ENCODE results near the gene ETV6. TPM values are rescaled to one million over a fixed set of nuclear protein-coding genes. Genes with fewer than 3 reads are reported as not detected.

The ETV6 gene
- total RNA-seq, 1 donor from 2014 or later = 25.3 TPM

DNA sequence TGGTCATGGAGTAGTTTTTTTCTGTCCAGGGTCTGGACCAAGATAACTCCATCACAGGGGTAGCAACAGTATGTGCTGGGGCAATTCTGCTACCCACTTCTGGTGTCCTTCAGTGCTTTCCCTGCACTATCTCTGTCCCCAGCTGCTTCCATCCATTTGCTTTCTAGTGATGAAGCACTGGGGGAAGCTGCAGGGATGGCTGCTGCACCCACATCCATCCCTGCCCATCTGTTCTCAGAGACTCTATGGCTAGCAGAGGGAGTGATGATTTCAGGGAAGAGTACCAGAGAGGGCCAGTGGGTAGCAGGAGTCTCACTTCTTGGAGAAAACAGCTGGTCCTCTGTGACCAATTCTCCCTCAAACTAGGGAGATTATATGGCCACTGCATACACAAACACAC is 44.1 kb downstream of the ETV6 start:
- no peak for DNase-seq (ENCODE audit: low spot score)

DNA sequence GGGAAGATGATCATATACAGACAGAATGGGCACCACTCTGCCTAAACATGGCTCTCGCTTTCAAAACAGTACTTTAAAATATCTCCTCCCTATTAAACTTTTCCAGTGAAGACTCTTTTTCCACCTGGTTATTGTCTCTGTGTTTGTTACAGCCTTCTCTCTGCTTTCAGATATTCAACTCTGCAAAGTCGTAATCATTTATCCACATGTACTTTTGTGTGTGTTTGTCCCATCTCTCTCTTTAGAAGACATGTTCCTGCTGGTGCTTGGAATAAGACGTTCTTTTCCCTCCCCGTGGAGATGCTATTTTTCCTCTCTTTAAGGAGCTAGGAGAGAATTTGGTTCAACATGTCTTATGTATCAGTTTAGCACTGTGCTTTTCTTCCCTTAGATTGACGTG is 45.1 kb downstream of the ETV6 start:
- DNase-seq (ENCODE audit: low spot score) = no peak

DNA sequence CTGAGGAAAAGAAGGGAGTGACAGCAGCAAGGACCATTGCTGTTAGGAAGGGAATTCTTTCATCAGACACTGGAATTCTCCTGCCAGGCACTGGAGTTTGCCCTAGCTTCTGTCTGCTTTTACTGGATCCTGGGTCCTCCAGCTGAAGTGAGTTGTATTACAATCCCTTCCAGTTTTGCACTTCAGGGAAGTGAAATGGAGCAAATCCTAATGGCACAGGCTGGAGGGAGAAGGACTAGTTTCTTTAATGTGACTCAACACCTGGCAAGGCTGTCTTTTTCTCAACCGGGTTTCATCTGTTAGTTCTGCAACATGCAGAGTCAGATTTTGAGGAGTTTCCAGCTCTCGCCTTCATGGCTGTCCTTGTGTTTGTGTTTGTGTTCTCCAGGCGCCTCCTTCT is 45.8 kb downstream of the ETV6 start:
- no peak for DNase-seq (ENCODE audit: low spot score)

DNA sequence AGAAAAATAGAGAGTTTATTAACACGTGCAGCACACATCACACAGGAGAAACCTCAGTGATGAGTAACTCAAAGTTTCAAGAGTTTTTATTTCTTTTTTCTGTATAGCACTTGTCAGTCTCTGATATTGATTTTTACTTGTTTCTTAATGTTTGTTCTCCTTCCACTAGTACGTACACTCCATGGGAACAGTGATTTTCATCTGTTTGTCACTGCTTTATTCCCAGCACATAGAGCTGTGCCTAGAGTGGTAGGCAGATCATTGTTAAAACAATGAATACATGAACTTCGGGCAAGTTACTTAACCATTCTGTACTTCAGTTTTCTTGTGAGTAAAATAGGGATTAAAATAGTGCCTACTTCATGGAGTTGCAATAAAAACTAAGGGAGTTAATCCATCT is 46.6 kb downstream of the ETV6 start:
- DNase-seq (ENCODE audit: low spot score) = no peak

DNA sequence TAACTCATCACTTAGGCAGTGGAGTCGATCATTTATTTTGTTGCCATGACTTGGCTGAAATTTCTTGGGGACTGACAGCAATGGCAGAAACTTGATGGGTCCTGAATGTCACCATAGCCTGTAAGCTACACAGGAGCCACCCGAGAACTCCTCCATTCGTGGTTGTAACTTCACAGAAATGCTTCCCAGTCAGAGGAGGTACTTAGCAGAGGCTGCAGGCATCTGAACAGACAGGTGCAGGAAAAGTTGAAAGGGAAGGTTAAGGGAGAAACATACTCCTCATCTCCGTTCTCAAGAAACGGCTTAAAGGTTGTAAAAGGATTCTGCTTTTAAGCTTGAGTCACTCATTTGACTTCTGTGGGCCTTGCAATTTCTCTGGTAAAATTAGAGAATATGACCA is 47.7 kb downstream of the ETV6 start:
- DNase-seq (ENCODE audit: low spot score) = no peak

DNA sequence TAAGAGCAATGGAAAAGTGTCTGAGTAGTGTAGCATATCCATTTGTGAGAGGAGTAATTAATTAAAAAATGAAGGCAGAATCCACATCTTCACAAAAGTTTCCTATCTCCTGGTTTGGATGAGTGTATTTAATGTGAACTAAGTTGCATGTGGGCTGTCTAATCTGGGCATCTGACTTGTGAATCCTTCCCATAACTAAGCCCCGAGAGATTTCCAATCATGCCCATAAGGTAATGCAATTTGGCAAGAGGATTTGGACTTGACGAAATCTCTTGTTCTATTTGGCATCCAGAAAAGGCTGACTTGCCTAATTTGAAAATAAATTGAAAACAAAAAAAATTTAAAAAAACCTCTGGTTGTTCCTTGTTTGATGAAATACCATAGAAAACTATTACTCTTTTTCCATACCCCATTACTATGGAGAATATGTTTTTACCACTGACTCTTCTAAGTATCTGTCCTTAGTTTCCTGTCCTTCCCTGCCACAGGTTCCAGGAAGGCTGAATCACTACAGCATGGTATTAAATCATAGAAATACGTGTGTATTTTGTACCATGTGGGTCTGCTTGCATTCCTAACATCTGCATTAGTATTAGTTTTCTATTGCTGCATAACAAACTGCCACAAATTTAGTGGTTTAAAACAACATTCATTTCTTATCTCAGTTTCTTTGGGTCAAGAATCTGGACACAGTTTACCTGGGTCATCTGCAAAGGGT is 48.4 kb downstream of the ETV6 start:
- no peak for DNase-seq (ENCODE audit: low spot score)

DNA sequence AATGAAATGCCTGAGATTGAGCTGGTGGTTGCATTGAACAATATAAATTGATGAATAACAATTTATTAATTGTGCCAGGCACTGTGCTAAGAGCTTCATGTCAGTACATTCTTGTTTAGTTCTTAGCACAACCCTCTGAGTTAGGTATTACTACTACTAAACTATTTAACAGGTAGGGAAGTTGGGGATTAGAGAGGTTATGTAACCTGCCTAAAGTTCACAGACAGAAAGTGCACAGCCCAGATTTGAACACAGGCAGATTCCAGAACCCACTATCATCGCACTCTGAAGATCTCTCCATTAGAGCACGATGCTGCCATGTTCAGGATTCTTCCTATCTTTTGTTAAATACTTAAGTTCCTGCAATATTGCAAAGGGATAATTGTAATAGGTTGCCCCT is 49.3 kb downstream of the ETV6 start:
- DNase-seq (ENCODE audit: low spot score) = no peak

DNA sequence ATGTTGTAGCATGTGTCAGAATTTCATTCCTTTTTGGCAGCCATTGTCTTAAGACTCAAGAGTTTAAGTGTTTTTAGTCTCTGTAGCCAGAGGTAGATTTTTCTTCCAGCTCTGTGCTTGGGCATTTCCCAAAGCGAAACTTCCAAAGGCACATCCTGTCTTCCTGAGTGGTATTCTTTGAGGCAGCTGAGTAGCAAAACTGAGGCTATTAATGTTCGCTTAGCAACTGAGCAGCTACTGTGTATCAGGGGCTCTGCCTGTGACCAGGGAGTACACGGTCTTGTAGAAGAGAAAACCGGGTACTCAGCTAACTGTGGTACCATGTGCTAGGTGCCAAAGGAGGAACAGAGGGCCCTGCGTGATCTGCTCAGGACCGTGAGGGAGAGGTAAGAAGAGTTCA is 52.0 kb downstream of the ETV6 start:
- no peak for DNase-seq (ENCODE audit: low spot score)

DNA sequence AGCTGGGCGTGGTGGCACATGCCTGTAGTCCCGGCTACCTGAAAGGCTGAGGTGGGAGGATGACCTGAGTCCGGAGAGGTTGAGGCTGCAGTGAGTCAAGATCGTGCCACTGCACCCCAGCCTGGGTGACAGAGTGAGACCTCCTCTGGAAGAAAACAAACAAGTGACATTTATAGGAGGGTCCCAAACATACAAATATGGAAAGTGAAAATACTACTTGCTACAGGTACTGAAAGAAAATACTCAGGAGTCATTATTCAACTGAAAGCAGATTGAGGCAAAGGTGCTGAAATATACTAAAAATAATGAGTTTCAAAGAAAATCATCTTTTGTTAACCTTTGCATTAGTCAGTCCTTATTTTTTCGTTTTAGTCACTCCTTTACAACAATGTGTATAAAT is 53.5 kb downstream of the ETV6 start:
- no peak for DNase-seq (ENCODE audit: low spot score)

DNA sequence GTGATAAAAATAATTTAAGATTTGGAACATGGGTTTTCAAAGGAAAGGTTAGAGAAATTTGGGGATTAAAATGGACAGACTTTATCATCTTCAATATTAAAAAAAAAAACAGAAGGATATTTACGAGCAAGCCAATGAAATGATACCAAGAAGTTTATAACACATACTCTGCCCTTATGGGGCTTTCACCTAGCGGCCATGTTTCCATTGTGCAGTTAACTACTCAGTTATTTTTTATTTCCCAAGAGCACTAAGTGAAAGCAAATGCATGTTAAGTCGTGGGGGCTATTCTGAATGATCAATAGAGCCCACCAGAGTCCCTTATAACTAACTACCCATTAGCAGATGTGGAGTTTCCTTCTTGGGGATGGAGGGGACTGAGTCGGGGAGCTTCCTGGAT is 53.9 kb downstream of the ETV6 start:
- DNase-seq (ENCODE audit: low spot score) = no peak

DNA sequence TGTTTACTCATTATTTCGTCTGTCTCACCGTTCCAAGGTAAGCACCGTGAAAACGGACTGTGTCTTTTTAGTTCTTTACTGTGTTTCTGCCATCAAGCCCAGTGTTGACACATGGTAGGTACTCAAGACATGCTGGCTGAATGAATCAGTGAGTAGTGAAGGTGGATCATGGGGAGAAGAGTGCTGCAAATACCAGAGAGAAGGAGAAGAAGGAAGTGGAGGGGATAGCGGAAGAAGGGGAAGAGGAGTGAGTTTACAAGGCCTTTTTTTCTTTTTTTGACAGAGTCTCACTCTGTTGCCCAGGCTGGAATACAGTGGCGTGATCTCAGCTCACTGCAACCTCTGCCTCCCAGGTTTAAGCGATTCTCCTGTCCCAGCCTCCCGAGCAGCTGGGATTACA is 54.6 kb downstream of the ETV6 start:
- DNase-seq (ENCODE audit: low spot score) = no peak

DNA sequence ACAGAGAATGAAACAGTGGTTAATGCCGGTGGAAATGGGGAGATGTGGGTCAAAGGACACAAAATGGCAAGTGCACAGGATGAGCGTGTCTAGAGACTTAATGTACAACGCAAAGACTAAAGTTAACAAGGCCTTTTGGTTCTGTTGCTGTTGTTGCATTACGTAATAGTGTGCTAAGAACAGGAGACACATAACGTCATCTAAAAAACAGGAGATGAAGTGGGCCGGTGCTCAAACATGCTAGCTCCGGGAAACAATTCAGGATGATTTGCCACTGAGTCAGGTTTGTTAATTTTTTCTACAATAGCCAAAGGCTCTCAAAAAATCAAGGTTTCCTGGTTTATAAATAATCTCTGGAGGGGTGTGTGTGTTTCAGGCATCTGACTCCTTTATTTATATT is 55.5 kb downstream of the ETV6 start:
- no peak for DNase-seq (ENCODE audit: low spot score)

DNA sequence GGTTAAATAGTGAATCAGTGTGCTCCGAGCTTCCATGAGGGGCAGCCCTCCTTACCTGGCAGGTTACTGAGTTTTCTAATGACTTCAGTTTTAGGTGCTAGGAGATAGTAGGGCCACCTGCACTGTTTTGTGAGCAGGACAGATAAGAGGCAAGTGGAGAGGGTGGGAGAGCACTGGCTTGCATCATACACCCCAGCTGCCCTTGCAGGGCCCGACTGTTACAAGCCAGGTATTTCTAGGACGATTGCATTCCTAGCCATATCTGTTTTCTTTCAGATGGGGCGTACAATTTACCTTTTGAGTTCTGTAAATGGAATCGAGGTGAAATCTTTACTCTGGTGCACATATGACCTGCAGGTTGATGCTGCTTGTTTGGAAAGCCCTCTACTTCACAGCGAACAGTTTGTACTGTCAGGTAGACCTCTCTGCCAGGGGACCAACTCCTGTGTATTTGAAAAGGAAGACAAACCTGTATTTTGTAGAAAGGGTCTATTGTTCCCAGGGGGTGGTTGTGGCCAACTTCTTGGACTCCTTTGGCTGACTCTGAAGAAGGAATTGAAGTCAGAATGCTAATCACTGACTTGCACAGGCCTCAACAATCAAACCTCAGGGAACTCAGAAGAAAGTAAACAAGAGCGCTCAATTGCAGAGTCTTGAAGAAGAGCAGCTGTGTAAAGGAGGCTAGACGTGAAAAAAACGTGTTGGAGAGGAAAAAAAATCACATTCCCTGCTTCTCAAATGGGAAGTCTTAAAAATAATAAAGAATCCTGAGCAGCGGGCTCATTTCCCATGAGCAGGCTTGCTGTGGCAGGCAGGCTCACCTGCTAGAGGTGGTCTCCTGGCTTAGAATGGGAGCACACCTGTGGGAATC is 57.3 kb downstream of the ETV6 start:
- no peak for DNase-seq (ENCODE audit: low spot score)

DNA sequence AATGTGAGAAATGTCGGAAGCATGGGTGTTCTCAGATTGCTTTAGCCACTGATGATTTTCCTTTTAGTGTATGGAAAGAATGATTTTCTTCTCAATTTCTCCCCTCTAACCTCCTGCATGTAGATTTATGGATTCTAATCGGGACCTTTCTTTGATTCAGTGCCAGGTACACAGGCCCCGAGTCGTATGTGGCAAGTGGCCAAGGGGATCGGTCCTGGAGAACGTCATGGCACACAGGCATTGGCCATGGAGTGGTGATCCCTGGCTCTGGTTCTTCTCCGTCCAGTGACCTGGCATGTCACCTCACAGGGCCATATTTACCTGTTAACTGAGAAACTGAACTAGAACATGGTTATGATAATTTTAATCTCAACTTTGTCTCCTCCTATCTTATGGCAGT is 58.1 kb downstream of the ETV6 start:
- no peak for DNase-seq (ENCODE audit: low spot score)

DNA sequence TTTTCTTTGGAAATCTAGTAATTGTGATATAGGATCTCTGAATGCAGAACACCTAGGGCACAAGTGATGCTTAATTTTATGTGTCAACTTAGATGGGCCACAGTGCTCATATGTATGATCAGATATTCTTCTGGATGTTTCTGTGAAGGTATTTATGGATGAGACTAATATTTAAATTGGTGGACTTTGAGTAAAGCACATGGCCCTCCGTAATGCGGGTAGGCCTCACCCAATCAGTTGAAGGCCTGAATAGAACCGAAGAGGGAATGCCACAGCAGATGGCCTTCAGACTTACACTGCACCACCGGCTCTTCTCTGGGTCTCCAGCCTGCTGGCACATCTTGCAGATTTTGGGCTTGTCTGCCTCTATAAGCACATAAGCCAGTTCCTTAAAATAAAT is 60.0 kb downstream of the ETV6 start:
- DNase-seq (ENCODE audit: low spot score) = no peak

DNA sequence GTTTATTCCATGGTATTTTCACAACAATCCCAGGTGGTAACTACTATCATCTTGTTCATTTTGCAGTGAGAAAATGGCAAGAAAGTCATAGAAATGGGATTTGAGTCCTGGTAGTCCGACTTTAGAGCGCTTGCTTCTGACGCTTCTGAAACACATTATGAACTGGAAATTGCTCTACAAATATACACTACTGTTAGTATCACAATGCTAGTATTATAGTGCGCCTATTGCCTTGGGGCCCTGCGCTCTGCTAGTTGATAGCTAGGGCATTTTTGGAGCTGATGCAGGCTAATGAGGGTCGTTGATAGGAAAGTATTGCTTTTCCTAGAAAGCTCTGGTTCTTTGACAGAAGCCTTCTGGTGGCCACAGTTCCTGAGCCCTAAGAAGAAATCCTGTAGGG is 61.0 kb downstream of the ETV6 start:
- no peak for DNase-seq (ENCODE audit: low spot score)

DNA sequence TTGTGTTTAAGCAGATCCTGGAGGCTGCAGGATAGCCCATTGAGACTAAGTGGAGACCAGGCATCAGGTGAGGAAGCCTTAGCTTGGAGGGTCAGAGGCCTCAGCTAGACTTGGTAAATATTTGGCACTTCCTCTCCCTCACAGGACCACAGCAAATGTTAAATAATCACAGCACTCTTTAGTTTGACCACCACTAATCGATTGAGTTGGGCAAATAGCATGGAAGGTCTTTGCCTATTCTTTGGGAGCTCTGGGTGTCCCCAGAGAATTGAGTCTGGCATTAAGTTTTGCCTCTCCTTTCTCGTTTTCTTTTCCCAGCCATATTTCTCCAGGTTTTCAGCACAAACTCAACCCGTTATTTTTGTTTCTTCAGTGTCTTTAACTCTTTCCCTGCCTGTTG is 61.4 kb downstream of the ETV6 start:
- DNase-seq (ENCODE audit: low spot score) = no peak

DNA sequence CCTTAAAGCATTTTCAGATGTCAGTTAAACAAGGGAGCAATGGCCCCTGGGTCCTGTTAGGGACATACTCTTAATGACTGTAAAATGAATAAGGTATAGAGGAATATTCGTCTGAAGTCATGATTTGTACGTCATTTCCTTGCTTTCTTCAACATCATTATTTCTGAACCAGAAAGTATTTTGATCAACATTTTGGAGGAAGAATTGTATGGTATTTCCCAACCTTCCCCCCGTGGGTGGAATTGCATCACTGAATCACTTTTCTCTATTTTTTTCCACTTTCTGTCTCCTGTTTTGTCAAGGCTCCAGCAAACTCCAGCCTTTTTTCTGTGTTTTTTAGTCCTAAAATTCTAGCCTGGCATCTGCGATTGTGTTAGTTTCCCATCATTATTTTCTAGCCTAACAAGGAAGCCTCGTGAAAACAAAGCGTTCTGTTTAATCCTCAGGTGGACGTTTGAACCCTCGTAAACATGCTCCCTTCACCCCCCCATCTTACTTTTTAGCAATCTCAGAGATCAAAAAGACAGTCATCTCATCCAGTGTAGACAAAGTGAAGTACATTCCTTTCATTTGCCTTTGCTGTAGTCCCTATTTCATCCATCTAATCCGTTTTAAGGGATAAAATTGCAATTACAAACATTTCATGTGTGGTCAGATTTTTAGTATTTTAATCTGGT is 62.3 kb downstream of the ETV6 start:
- DNase-seq (ENCODE audit: low spot score) = no peak

DNA sequence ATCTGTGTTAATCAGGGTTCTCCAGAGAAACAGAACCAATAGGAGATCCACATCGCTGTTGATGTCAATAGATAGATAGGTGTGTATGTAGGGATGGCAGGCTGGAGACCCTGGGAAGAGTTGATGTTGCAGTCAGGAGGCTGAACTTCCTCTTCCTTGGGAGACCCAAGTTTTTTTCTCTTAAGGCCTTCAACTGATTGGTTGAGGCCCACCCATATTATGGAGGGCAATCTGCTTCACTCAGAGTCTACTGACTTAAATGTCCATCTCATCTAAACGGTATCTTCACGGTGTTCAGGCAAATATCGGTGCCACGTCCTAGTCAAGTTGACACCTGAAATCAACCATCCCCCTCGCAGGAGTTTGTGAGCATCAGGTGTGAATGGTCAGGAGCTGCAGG is 63.0 kb downstream of the ETV6 start:
- DNase-seq (ENCODE audit: low spot score) = no peak

DNA sequence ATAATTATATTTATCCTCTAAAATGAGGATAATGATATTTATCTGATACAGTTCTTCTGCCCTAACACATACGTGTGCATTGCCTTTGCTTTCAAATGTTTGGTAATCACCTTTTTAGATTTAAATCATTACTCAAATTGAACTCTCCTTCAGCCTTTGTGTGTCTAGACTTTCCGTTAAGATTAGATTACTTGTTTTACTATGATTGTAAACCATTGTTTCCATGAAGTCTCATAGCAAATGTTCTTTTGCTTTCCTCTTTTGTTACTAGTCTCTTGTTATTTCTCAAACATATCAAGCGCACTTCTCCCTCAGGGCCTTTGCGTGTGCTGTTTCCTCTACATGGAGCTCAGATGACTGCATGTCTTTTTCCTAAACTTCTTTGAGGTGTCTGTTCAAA is 63.7 kb downstream of the ETV6 start:
- DNase-seq (ENCODE audit: low spot score) = no peak

DNA sequence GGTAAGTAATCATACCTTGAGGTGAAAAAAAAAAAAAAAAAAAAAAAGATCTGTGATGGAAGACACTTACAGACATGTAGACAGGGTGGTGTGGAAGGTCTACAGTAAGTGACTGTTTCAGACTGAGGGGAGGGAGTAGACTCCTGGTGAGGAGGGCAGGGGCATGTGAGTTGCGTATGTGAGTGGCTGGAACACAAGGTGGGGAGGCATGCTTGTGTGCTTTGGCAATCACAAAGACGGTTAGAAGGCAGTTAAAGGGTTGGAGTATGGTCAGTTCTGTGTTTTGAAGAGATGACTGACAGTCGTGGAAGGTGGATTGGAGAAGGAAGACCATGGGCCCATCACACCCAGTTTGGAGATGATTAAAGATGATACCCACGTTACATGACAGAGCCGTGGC is 65.2 kb downstream of the ETV6 start:
- no peak for DNase-seq (ENCODE audit: low spot score)

DNA sequence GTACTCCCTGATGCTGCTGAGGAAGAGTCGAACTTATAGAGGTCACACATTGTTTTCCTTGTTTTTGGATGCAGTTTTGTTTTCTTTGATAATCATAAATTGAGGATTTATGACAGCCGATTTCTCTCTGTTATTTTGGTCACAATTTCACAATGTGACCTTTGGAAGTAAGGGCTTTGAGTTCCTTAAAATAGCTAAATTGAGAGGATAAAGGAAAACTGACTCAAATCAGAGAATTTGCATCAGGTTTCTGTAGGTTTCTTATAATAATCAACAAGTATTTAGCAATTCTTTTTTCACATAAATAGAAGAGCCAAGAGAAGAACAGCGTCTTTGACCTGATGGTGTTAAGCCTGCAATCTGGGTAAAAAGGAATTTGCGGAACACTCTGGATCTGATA is 66.1 kb downstream of the ETV6 start:
- DNase-seq (ENCODE audit: low spot score) = no peak

All from umbilical cord (tissue), 2 donors.